HL-60/S4 treated with phorbol 12-myristate 13-acetate at 8.2 ng/mL for 4 days and 3 days (cell line): ENCODE results near the gene IRAK2.

Source experiments
- in situ Hi-C: fragments of 300-500 bp; cut with MboI; formaldehyde crosslinking; loops from 2 replicates; pipeline ENCODE4 v1.15.0; 2022; ENCODE audit warnings: low sequenced_read_pairs

IRAK2 gene

DNA sequence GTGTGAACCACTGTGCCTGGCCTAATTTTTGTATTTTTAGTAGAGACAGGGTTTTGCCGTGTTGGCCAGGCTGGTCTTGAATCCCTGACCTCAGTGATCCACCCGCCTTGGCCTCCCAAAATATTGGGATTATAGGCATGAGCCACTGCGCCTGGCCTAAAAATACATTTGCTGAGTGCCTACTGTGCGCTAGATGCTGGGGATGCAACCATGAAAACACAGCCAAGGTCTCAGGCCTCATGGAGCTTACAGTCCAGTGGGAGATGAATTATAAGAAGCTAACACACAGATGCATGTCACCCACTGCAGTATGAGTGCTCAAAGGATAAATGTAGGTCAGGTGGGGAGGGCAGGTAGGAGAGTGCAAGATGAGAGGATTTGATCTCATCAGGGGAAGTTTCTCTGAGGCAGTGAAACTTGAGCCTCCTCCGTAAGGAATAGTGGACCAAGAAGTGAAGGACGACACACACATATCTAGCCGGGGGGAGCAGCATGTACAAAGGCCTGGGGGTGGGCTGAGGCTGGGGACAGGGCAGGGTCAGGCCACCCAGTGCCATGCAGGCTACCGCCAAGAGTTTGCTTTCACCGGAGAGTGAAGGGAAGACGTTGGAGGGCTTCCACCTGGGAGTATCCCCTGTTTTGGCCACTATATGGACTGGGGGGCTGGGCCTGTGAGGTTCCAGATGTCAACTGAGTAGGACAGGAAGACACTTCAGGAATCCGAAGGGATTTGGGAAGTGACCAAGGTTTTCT is 24.3 kb downstream of the IRAK2 start:
- in situ Hi-C loops, result no loop called here

DNA sequence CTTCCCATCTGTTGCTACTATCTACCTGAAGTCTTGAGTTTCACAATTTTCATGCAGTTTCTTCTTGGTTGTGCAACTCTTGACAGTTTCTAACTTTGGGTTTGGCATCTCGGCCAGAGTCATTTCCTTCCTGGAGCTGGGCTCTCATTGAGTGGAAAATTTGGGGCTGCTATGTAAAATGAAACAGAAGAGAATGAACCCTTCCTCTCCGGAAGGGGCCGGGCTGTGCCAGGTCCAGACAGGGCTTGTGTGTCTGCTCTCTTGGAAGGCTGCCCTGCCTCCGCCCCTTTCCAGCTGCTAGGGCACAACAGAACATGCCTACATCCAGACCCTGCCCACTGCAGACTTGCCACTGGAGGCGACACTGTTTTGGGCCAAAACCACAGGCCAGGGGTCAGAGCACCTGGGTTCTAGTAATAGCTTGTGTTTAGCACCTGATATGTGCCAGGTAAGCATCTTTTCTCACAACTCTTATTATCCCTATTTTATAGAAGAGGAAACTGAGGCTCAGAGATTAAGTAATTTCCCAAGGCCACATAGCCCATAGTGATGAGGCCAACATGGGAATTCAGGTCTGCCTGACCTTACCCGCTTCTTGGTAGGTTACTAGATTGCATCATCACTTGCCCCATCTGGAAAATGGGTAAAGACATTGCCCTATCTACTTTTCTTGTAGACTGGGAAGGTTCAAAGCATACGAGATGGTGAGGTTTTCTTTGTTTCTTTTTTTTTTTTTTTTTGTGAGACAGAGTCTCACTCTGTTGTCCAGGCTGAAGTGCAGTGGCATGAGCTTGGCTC is 25.0 kb downstream of the IRAK2 start:
- in situ Hi-C loops, result no loop called here

DNA sequence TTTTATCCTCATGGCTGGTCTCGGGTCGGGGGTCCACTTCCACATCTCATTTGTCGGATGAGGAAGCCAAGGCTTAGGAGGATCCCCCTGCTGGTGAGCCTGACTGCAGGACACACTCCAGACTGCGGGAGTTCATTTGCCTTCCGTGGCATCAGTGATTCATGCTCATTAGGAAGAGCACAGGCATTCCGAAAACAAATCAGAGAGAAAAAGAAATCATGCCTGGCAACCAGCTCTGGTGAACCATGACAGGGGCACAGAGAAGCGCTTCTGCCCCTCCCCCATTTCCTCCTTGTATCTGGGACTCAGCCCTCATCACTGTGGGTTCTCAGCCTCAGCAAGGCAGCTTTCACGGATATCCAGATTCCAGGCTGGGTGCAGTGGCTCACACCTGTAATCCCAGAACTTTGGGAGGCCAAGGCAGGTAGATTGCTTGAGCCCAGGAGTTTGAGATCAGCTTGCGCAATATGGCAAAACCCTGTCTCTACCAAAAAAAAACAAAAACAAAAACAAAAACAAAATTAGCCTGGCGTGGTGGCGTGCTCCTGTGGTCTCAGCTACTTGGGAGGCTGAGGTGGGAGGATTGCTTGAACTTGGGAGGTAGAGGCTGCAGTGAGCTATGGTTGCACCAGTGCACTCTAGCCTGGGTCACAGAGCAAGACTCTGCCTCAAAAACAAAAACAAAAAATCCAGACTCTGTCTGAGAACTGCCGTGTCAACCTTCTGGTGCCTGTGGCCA is 28.4 kb downstream of the IRAK2 start:
- in situ Hi-C loops, result no loop called here

DNA sequence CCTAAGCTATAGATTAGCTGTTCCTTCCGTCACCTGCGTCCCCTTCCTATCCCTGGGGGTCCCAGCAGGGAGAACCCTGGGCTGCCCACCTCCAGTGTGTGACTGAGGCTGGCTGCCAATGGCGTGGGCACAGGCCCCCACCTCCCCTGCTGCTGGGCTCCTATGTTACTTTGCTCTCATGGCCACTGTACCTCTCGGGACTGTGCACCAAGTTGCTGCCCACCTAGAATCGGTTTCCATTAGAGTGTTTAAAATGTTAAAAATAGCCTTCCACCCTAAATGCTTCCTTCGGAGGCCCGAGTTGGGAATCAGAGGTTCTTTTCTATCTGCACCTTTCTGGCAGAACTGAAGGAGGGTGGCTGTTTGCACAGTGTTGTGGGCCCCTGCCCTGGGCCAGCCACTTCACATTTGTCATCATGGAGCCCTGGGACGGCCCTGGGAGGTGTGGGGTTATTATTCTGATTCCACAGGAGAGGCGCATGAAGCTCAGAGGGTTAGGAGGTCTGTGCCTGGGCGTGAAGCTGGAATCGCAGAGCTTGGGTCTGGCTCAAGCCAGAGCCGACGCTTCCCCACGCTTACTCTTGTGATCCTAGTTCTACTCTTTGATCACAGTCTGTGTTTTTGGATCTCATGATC is 29.1 kb downstream of the IRAK2 start:
- in situ Hi-C loops, result no loop called here

DNA sequence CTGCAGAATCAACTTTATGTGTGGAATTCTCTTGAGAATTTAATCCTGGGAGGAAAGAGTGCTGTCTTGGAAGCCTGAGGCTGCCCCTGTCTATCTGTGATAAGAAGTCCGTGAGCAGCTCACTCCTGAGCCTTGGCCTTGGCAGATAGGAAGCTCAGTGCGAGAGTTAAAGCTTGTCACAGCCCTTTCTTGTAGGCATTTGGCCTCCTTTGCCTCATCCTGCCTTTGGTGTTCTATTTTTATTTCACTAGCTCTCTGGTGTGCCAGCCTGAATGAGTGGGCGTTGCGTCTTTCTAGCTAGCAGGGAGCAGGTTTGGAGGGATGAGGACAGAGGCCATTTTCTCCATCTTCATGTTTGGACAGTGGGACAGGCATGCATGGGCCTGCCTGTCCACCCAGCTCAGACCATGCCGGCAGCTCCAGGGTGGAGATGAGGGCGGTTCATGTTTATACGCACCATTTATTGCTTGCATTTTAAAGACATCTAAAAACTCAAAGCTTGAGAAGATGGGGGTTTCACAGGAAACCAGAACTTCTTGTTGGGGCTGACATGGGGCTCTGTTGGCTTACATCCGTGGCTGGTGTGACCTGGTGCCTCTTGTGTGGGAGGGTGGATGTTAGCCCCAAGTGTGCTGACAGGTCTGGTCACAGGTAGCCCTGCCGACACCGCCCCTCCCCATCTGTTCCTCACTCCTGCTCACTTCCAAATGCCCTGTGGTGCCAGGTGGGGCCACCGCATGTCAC is 29.8 kb downstream of the IRAK2 start:
- in situ Hi-C loops, result no loop called here

DNA sequence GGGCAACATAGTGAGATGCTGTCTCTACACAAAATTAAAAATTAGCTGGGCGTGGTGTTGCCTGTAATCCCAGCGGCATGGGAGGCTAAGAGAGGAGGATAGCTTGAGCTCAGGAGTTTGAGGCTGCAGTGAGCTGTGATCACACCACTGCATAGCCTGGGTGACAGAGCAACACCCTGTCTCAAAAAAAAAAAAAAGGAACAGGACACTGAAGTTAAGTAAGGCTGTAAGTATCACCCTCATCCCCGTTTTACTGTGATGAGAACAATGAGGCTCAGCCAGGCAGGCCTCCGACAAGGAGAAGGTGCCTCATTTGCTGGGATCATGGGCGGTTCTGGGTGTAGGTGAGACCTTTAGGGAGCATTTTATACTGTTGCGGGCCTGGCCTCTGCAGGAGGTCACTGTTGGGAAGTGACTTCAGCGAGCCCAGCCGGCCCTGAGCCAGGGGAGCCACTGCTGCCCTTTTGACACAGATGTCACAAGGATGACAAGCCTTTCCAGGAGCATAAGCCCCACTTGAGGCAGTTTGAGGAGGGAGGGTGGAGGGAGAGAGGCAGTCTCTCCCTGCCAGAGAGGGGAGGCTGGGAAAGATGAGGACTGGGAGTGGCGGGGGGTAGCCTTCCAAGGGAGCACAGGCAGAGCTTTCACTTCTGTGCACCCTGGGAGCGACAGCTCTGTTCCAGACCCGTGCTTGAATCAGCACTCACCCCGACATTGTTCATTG is 30.8 kb downstream of the IRAK2 start:
- in situ Hi-C loops, result no loop called here

DNA sequence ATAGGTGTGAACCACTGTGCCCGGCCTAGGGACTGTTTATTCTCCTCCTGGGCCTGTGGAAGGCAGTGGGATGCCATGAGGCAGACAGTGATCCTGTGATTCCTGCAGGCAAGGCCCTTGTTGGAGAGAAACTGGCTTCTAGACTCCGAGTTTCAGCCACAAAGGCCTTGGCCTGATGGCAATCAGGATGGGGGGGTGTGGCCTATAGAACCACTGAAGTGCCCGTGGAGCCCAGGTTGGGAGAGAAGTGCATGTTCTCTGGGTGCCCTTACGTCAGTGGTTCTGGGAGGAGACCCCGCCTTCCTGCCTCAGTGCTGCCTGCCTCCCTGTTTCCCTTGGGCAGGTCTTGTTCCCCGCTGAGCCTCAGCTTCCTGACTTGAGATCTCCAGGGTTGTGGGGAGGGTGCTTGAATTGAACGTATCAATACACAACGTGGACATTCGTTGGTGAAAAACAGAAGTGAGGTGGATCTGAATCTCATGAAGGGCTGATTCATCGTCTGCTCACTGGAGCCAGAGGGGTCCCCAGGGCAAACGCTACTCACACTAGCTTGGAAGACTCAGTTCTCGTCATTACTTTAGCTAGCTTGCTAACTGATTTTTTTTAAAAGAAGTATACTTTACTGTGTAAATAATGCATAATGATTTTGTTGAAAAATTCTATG is 31.8 kb downstream of the IRAK2 start:
- in situ Hi-C loops, result no loop called here

DNA sequence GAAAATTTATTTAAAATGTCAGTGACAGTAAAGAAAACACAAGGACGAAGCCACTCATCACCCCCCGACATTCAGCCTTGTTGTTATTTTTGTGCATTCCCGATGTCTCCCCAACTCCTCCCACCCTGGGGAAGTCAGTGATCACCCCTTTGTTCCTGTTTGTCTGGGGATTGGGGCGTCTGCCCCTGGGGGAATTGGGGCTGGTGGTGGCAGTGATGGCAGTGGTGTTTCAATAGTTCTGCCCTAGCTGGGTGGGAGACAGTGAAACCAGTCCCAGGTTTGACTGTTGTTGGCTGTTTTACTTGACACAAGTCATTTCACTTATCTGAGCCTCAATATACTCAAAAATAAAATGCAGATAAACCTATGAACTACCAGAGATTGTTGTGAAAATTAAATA is 33.5 kb downstream of the IRAK2 start:
- in situ Hi-C loops, result no loop called here

DNA sequence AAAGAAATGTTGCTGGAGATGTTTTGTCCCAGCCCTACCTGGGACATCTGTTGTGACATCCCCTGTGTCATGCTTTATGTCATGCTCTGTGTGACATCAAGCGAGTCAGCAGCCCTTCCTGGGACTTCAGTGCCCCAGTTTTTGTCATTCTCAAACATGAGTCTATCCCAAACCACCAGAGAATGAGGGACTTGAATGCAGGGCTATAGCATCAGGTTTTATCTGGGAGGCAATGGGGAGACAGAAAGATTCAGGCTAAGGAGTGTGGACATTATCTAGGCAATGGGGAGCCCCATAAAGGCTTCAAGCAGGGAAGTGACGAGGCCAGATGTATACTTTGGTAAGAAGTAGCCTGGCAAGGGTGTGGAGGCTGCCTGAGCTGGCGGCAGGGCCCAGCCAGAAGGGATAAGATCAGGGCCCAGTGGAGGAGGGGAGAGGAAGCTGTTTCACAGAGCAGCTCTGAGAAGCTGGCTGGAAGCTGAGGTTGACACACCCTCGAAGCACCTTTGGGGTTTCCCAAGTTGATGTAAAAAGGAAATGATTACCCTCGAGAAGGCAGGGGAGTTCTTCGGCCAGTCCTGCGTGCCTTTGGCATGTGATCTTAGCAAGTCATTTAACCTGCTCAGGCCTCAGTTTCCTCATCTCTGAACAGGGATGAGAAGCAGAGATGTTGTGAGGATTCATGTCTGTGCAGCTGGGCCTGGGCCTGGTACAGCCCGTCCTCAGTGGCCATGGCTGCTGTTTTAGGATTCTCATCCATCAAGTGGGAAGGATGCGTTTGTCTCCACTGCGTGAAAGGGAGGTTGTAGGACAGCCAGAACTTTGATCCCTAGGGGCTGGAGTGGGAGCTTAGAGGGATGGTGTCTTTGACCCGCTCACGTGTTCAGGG is 34.3 kb downstream of the IRAK2 start:
- in situ Hi-C loops, result no loop called here

DNA sequence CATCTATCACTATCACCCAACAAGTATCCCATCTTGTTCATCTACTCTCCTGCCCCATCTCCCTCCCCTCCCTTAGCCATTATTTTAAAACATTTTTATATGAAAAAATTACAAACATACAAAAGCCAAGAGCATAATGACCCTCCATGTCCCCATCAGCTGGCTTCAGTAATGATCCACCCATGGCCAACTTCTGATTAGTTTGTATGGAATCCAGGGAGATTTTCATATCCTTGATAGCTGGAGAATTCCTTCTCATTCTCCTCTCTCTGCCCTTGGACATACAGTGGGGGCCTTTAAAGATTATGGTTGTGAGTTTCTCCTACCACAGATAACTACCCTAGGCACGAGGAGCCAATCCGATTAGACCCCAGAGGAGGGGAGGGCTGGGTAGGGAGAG is 40.2 kb downstream of the IRAK2 start:
- in situ Hi-C loops, result no loop called here

DNA sequence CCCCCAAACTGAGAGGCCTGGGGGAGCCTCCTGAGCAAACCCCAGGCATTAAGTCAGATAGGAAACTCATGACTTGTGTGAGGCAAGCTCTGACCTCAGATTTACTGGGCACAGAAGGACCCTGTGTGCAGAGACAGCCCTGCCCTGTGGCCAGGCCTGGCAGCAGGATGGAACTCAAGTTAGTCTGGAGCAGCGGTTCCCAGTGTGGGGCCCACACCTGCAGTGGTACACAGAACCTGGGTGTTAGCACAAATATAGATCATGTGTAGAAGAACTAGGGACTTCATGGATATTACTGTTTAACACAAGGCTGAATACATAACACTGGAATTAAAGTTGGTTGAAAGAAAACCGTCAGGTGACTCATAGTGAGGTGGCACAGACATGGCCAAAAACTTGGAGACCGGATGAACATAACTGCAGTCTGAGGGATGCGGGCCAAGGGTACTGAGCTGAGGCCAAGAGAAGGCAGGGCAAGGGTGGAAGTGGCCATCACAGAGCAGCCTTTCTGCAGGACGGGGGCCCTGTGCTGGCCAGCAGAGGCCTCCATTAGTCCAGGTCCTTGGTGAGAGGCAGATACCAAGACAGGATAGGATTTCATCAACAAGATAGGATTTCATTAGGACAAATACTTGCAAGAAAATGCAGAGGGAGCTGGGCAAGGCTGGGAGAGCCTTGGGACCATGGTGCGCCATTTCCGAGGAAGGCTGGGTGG is 40.9 kb downstream of the IRAK2 start:
- in situ Hi-C loops, result no loop called here

DNA sequence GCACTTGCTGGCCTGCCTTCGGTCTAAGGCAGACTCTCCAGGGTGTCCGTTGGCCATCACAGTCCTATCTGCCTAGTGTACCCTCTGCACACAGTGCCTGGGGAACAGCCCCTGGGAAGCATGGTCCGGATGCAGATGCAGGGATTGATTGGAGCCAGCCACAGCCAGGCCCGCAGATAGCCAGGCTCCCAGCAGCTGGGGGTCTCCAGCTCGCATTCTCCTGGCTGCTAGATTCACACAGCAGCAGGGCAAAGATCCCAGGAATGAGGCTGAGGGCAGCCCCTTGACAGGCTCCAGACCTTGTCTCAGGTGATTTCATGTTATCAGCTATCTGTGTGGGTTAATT is 41.4 kb downstream of the IRAK2 start:
- in situ Hi-C loops, result no loop called here

DNA sequence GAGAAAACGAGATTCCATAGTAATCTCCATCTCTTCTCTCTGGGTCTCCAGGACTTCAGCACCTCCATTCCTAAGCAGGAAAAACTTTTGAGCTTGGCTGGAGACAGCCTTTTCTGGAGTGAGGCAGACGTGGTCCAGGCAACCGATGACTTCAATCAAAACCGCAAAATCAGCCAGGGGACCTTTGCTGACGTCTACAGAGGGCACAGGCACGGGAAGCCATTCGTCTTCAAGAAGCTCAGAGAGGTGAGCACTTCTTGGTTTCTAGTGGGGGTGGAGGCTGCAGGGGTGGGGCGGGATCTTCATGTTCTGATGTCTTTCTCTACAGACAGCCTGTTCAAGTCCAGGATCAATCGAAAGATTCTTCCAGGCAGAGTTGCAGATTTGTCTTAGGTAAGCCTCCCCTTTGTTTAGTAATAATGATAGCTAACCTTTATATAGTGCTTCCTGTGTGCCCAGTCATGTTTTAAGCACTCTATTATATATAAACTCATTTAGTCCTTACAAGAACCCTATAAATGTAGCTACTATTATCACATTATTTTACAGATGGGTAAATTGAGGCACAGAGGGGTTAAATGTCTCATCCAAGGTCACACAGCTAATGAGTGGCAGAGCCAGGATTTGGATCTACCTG is 48.6 kb downstream of the IRAK2 start:
- in situ Hi-C loops, result no loop called here

DNA sequence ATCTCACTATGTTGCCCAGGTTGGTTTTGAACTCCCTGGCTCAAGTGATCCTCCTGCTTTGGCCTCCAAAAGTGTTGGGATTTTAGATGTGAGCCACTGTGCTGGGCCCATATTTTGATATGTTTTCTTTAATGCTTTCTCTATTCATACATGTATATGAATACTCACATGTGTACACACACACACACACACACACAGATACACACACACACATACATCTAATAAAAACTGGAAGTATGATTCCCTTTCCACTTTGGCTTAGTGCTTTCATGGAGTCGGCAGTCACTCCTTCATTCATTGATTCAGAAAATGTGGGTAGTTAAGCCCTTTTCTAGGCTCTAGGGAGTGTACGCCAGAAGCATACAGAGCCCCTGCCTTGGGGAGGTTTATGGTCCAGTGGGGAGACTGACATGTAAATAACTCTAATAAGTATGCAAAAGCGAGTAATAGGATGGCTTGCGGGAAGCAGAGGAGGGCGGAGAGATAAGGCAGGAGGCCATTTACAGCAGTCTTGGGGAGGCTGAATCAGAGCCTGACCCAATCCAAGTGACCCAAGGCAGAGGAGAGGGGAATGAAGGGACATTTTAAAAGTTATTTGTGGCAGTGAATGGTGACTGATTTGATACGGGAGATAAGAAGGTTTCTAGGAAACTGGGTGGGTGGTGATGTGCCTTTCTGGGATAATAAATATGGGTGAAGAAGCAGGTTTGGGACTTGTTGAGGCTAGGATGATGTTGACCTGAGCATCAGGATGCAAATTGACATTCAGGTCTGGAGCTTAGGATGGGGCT is 51.1 kb downstream of the IRAK2 start:
- in situ Hi-C loops, result no loop called here

DNA sequence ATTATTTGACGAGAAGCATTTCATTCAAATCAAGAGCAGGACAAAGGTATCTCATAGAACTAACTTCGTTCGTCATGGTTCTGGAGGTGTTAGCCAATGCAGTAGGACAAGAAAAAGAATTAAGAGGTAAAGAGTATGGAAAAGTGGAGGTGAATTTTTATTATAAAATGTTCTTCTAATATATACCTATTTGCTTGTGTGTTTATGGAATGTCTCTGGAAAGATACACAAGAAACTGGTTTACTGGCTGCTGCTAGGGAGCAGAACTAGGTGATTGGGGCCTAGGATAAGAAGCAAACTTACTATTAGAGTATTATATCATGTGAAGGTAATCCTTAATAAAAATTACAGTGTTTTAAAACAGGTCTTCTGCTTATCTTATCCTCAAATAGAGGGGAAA is 52.6 kb downstream of the IRAK2 start:
- in situ Hi-C loops, result no loop called here

DNA sequence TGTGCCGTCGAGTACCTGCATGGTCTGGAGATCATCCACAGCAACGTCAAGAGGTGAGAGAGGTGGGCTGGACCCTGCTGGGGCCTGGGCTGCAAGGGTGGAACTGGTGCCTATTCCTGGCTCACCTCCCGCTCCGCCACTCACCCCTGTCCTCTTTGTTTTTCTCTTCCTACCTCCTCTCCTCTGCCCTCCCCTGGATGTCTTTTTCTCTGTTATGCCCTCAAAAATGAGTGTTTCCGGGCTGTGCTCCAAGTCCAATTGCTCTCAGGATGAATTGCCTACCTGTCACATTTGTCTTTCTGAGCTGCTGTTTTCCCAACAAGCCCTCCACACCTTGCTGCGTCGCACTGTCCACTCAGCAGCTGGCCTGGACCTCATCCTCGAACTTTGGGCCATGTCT is 55.0 kb downstream of the IRAK2 start:
- in situ Hi-C loops, result no loop called here
